Measurements from ENCODE around the gene ID4.
"Not testable (repeated sequence)": the region's sequence is repeated elsewhere in the genome, so short reads cannot be mapped to it uniquely, and the experiment has no call there.

The ID4 gene

GRCh38 chr6:19833947-19834346 is 3.2 kb upstream of the ID4 start:
- DNase-seq (ENCODE audit: low read depth, low spot score) = no peak

GRCh38 chr6:19834858-19835257 is 2.3 kb upstream of the ID4 start:
- DNase-seq (ENCODE audit: low read depth, low spot score) = no peak

DNA sequence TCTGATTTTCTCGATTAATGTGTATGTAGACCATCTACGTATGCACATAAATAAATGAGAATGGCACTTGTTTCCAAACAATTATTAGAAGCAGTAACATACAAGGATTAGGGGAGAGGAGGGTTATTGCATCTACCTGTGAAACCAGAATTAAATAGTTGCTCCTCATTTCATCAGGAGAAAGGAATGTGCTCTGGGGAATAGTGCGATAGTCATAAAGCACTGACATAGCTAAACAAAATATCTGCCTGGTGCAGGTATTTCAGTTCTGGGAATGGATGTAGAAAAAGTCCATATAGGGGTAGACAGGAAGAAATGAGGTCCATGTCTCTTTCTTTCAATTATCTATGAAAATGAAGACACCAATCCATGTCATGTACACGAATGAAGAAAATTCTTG is 1.6 kb upstream of the ID4 start:
- no peak for DNase-seq (ENCODE audit: low read depth, low spot score)

DNA sequence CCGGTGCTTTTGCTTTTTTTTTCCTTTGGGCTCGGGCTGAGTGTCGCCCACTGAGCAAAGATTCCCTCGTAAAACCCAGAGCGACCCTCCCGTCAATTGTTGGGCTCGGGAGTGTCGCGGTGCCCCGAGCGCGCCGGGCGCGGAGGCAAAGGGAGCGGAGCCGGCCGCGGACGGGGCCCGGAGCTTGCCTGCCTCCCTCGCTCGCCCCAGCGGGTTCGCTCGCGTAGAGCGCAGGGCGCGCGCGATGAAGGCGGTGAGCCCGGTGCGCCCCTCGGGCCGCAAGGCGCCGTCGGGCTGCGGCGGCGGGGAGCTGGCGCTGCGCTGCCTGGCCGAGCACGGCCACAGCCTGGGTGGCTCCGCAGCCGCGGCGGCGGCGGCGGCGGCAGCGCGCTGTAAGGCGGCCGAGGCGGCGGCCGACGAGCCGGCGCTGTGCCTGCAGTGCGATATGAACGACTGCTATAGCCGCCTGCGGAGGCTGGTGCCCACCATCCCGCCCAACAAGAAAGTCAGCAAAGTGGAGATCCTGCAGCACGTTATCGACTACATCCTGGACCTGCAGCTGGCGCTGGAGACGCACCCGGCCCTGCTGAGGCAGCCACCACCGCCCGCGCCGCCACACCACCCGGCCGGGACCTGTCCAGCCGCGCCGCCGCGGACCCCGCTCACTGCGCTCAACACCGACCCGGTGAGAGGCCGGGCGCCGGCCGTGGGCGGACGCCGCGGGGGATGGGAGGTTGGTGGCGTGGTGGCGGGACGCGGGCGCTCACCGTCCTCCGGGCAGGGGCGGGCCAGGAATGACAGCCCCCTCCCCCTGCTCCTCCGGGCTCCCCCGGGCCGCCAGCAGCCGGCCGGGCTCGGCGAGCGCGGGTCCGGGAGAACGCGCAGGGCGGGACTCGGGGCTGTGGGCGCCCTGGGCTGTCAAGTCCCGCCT is 606 bp downstream of the ID4 start:
- no peak for DNase-seq (ENCODE audit: low read depth, low spot score)

DNA sequence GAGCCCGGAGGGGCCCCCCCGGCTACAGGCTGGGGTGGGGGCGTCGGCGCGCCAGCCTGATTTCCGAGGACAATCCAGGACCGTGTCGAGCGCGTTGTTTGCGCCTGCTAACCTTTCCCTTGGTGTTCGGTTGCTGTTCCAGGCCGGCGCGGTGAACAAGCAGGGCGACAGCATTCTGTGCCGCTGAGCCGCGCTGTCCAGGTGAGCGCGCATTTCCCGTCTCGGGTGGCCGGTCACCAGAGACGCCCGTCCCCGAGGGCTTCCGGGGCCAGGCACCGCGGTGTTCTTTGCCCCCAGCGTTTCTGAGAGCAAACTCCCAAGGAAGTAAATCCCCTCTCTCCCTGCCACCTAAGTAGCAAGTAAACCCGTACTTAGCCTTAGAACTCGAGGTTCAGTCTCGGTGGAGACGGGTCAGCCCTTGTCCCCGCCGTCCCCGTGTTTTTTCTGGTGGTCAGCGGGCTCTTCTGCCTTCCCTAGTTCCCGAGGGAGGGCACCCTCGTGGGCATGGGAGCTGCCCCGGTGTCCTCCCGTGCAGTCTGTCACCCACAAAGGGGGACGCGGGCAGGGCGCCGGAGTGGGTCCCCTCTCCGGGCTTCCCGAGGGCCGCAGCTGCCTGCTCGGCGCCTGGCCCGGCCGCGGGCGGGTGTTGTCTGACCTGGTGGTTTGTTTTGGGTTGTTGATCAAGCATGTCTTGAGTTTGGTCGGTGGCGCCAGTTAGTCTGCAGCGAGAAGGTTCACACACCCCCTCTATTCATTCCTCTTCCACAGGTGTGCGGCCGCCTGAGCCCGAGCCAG is 1.5 kb downstream of the ID4 start:
- peak; percentile 40 for DNase-seq (ENCODE audit: low read depth, low spot score)

GRCh38 chr6:19839237-19839546 is 2.0 kb downstream of the ID4 start:
- no peak for DNase-seq (ENCODE audit: low read depth, low spot score)

GRCh38 chr6:19839788-19840187 is 2.6 kb downstream of the ID4 start:
- DNase-seq (ENCODE audit: low read depth, low spot score) = no peak

DNA sequence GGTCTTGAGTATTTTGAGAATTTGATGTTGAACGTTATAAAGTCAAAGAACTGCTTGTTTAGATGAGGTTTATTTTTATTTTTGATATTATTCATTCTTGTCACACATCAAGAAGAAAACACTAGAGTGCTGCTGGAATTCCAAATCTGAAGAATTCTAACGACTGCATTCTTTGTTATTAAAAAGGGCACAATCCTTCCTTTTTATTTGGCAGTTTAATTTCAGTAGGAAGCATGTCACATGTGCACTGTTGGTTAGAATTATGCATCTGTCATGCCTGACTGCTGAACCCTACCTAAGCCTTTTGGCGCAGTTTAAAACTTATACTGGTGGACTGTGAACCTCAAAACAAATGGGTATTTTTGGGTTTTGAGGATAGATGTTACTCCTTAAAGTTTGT is 4.0 kb downstream of the ID4 start:
- DNase-seq (ENCODE audit: low read depth, low spot score) = no peak

DNA sequence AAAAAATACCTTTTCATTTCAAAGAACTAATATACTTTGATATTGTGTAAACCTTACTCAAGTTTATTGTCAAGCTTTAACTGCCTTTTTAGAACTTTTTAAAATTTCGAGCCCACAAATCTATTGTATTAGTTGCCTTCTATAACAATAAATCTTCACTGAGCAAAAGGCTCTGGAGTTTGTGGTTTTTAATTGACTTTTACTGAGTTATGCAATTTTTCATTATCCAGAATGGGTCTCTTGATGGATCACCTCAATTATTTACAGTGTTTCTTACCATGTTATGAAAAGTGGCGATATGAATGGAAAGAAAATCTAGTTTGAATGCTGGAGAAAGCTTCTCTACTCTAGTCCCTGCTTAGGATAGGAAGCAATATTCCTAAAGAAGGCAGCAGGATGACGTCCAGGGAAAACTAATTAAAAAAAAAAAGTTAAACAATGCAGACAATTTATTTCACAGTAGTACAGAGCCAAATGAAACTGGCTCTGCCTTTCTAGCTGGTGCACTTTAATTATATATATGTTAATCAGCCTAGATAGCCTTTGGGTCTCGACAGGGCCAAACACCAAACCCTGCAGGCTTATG is 5.0 kb downstream of the ID4 start:
- no peak for DNase-seq (ENCODE audit: low read depth, low spot score)

DNA sequence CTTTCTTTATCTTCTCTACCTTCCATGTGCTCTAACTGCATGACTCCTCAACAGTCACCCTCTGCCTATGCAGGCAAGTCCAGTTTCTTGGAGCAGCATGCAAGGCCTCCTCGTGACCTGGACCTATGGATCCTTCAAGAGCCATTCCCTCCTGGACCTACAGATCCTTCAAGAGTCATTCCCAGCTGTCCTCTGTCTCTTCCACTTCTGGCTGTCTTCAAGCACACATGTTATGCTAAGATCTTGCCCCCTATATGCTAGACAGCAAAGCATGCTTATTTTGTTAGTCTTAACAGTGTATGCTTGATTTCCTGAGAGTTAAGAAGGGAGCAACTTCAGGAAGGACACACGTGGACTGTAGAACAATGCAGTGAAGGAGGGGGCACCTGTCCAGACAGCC is 7.5 kb downstream of the ID4 start:
- DNase-seq (ENCODE audit: low read depth, low spot score) = no peak

DNA sequence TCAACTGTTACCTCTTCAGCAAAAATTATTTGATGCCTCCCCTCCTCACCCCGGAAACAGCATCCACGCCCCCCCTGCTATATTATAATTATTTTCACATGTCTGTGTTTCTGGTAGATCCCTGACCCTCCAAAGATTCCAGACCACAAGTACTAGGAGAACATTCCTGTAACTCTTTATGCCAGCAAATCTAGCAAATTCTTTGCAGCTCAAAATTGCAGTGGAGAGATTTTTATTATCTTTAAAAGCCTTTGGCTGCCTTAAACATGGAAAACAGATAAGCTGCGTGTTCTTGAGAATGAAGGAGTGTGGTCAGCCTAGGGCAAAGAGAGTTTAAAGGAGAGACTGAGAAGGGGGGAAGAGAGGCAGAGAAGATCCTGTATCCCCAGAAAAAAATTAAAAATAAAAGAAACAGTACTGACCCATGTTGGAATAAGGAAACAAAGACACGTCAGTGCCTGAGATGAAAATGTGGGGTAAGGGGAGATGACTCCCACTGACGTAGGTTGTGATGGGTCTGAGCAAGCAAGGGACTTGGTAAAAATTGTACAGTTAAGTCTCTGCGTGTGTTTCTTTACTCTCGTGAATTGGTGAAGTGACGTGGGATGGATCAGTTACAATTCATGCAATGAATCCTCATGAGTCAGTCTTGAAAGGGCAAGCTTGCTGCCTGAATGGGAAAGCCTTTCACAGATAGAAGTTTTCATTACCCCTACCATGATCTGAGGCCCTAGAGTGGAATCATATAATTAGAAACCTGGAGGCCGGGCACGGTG is 8.3 kb downstream of the ID4 start:
- DNase-seq (ENCODE audit: low read depth, low spot score) = no peak

DNA sequence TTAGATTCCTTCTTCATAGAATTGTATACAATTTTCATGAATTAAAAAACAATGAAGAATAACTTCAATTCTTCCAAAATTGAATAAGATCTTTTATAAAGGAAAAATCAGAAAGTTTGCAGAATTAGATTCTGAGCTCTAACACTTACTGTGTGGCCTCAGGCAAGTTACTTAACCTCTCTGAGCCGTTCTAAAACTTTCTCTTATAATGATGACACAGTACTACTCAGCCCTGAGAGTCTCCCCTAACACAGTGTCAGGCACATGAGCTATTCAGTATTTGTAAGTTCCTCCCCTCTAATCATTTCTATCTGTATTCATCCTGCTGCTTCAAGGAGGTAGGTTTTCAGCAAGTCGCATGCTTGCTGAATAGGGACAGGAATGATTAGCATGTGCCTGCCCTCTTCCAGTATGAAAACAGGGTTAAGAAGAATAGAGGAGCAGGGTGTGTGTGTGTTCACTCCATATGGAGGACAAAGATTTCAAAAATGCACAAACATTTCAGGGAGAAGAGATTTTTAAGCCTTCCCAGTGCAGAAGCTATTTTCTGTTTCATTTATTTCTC is 11.4 kb downstream of the ID4 start:
- DNase-seq (ENCODE audit: low read depth, low spot score) = no peak

- no peak for DNase-seq (ENCODE audit: low read depth, low spot score)
Observed at GRCh38 chr6:19849196-19849595, 12.0 kb downstream of the ID4 start.

- no peak for DNase-seq (ENCODE audit: low read depth, low spot score)
Observed at GRCh38 chr6:19849755-19850154, 12.6 kb downstream of the ID4 start.

DNA sequence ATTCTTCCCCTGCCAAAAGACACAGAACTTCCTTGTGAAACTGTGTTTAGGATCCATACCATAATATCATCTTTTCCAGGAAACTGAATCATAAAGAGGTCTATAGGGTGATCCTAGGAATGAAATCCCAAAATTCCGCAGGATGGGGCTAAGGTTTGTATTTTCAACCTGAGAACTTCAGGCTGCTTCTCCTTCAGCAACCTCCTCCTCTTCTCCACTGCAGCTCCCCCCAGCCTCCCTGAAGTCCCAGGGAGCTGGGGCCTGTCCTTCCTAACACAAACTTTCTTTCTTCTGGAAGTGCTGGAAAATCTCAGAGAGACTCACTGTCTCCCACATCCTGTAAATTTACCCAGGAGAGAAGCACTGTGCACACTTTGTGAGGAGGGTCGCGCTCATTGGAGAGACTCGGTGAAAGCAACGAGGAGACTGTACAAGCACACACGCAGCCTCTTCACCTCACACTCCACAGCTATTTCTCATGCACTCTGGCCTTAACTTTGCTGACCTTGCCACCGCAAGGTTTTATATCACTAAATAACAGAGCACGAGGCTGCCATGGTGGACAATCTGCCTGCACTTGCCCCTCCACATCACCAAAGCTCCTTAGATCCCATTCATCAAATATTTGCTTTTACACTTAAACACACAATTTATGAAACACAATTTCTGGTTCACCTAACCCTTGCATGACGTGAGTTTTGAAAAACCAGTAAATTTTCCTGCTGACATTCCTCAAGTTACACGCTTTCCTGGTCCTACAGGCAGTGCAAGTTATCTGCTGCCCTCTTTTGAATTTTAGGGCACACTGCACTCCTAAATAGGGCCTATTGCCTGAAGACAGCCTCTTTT is 14.3 kb downstream of the ID4 start:
- peak; percentile 48 for DNase-seq (ENCODE audit: low read depth, low spot score)

- DNase-seq (ENCODE audit: low read depth, low spot score) = no peak
Observed at GRCh38 chr6:19852090-19852457, 14.9 kb downstream of the ID4 start.

DNA sequence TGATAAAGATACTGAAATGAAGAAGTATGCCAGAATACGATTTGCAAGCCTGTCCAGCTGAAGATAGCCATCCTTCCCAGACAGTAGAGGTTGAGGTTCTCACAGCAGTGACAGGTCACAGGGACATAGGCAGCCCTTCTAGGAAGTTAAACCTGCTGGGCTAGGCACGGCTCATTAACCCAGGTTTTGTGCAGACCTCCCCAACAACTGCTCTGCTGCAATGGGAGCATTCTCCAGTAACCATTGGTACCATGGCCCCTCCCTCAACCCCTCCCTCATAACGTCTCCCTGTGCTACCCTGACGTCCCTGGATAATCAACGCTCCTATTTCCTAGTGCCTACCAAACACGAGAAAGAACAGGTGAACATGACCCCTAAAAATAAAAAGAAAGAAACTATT is 15.8 kb downstream of the ID4 start:
- no peak for DNase-seq (ENCODE audit: low read depth, low spot score)

GRCh38 chr6:19854421-19855015 is 17.3 kb downstream of the ID4 start:
- not testable (repeated sequence) for DNase-seq (ENCODE audit: low read depth, low spot score)

DNA sequence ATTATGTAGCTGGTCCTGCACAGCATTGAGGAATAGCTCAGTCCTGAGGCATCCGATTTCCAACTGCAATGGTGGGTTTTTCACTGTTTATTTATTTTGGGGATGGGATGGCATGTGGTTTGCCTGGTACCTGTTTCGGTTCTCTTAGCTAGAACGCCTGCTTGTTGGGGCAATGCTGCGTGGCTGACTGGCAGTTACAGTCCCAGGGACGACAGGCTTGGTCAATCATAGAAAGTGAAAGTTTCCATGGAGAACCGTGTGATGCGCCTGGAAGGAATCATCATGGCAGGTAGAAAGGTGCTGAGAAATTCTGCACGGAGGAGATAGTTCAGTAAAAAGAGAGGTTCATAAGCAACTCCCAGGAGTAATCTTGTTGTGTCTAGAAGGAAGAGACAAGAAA is 18.4 kb downstream of the ID4 start:
- no peak for DNase-seq (ENCODE audit: low read depth, low spot score)

DNA sequence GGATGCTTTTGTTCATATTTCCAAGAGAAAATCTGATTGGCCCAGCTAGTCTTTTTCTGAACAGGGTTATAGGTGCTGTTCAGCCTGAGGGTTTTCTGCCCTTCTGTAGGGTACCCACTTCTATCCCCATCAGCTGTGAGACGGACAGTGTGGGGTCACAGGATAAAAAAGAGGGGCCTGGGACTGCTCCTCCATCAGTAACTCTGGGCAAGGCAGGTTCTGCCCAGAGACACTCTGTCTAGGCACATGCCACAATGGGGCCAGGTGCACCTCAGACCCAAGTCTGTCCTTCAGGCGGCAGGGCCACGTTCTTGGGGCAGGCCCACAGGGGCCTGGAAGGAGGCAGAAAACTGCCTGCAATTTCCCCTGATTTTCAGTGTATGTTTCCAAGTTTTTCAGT is 20.0 kb downstream of the ID4 start:
- DNase-seq (ENCODE audit: low read depth, low spot score) = no peak

All from iPS DF 19.7 (cell line).